ENCODE data around the gene IMMP2L. TPM values are rescaled to one million over a fixed set of nuclear protein-coding genes. Genes with fewer than 3 reads are reported as not detected.

IMMP2L gene
- total RNA-seq, 1 experiment from 2014 or later = 8.8 TPM

DNA sequence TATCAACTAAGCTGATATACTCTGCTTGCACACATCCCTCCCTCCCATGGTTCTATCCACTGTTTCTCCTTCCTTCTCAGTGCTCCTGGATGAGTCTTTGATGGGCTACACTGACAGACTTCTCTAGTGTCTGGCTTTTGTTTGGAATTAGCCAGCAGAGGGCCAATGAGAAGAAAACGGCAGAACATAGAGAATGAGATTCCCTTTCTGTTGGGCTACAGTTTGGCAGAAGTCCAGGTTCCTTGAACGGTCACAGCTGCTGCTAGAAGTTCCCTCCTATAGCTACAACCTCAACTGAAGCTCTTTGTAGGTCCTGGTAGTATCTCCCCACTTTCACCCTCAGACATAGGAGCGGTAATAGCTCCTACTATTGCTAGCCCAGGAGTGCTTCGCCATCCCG lies 722.4 kb downstream of the IMMP2L start:
- intact Hi-C loops (cut with micrococcal nuclease; ENCODE audit: unreplicated experiment) (no loop called here), in situ Hi-C loops (cut with HindIII; ENCODE audit: low pct_unique_long_range_greater_than_20kb, low sequenced_read_pairs) (no loop called here)
- H3K27me3 ChIP-seq (ENCODE audit: control insufficient read depth, insufficient read depth, low read length) = no peaks in the 10 kb centered on the region
- TF ChIP-seq, protein P1, sequence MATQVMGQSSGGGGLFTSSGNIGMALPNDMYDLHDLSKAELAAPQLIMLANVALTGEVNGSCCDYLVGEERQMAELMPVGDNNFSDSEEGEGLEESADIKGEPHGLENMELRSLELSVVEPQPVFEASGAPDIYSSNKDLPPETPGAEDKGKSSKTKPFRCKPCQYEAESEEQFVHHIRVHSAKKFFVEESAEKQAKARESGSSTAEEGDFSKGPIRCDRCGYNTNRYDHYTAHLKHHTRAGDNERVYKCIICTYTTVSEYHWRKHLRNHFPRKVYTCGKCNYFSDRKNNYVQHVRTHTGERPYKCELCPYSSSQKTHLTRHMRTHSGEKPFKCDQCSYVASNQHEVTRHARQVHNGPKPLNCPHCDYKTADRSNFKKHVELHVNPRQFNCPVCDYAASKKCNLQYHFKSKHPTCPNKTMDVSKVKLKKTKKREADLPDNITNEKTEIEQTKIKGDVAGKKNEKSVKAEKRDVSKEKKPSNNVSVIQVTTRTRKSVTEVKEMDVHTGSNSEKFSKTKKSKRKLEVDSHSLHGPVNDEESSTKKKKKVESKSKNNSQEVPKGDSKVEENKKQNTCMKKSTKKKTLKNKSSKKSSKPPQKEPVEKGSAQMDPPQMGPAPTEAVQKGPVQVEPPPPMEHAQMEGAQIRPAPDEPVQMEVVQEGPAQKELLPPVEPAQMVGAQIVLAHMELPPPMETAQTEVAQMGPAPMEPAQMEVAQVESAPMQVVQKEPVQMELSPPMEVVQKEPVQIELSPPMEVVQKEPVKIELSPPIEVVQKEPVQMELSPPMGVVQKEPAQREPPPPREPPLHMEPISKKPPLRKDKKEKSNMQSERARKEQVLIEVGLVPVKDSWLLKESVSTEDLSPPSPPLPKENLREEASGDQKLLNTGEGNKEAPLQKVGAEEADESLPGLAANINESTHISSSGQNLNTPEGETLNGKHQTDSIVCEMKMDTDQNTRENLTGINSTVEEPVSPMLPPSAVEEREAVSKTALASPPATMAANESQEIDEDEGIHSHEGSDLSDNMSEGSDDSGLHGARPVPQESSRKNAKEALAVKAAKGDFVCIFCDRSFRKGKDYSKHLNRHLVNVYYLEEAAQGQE (IDR thresholded peaks at IDR 0.05; ENCODE audit: insufficient read depth in 1 of 2, low read depth in 2 of 2, low read length in 1 of 2) = no peak
- TF ChIP-seq TCF7L2 (IDR thresholded peaks at IDR 0.05; ENCODE audit: low read depth, low read length) = no peak
- TF ChIP-seq, protein P2, sequence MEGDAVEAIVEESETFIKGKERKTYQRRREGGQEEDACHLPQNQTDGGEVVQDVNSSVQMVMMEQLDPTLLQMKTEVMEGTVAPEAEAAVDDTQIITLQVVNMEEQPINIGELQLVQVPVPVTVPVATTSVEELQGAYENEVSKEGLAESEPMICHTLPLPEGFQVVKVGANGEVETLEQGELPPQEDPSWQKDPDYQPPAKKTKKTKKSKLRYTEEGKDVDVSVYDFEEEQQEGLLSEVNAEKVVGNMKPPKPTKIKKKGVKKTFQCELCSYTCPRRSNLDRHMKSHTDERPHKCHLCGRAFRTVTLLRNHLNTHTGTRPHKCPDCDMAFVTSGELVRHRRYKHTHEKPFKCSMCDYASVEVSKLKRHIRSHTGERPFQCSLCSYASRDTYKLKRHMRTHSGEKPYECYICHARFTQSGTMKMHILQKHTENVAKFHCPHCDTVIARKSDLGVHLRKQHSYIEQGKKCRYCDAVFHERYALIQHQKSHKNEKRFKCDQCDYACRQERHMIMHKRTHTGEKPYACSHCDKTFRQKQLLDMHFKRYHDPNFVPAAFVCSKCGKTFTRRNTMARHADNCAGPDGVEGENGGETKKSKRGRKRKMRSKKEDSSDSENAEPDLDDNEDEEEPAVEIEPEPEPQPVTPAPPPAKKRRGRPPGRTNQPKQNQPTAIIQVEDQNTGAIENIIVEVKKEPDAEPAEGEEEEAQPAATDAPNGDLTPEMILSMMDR (IDR thresholded peaks at IDR 0.05) = no peak
- H3K9me3 ChIP-seq (ENCODE audit: control insufficient read depth, insufficient read depth, low read depth, low read length) = no peaks in the 10 kb centered on the region
- H3K4me1 ChIP-seq (ENCODE audit: control insufficient read depth, insufficient read depth, low read length) = no peaks in the 10 kb centered on the region
- no peak for DNase-seq (ENCODE audit: low read depth, low spot score)
- no peaks in the 10 kb centered on the region for H3K36me3 ChIP-seq (ENCODE audit: control insufficient read depth, insufficient read depth, low read length)
- ATAC-seq = no peak
- CTCF ChIA-PET = no interaction called here
- no peak overlapping the region for H3K4me3 ChIP-seq (ENCODE audit: low read depth in 2 of 2, low read length in 2 of 2)
- H3K27ac ChIP-seq (ENCODE audit: low read length) = no peak overlapping the region
- POLR2A ChIA-PET = no interaction called here
- BruUV-seq (replicated peaks) = no TSS peak

DNA sequence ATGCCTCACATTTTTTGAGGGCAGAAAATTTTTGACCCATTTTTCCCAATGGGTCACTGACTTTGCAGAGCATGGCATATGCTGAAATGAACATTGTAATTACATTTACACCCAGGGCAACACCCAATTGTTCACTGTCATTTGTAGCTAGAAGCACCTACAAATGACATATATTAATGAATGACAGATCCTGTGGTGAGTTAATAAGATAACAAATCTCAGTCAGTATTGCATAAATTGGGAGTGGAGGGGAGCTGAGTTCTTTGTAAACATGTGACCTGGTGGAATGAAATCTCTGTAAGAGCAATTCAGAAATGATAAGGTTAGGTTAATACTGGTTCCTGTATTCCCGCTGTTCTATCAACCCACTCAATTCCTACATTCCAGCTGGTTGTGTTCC lies 726.4 kb downstream of the IMMP2L start:
- TF ChIP-seq, protein P1 (IDR thresholded peaks at IDR 0.05; ENCODE audit: insufficient read depth in 1 of 2, low read depth in 2 of 2, low read length in 1 of 2) = no peak
- TF ChIP-seq POLR2AphosphoS5 (IDR thresholded peaks at IDR 0.05; ENCODE audit: low read depth, low read length) = no peak
- no peak for TF ChIP-seq SIN3A (IDR thresholded peaks at IDR 0.05; ENCODE audit: borderline replicate concordance, insufficient read depth, low read depth, low read length)
- TF ChIP-seq TCF7L2 (IDR thresholded peaks at IDR 0.05; ENCODE audit: low read depth, low read length) = no peak
- TF ChIP-seq, protein P2 (IDR thresholded peaks at IDR 0.05) = no peak
- in situ Hi-C loops (cut with HindIII; ENCODE audit: low pct_unique_long_range_greater_than_20kb, low sequenced_read_pairs) = no loop called here
- ChIA-PET POLR2A (no interaction called here), CTCF (no interaction called here)
- no TSS peak for BruUV-seq (replicated peaks)
- no peak overlapping the region for H3K4me3 ChIP-seq (ENCODE audit: low read depth in 2 of 2, low read length in 2 of 2)
- DNase-seq (ENCODE audit: low read depth, low spot score) (no peak), ATAC-seq (no peak)
- H3K27me3 ChIP-seq (ENCODE audit: control insufficient read depth, insufficient read depth, low read length) = no peaks in the 10 kb centered on the region
- no peak overlapping the region for H3K27ac ChIP-seq (ENCODE audit: low read length)
- H3K36me3 ChIP-seq (ENCODE audit: control insufficient read depth, insufficient read depth, low read length) = no peaks in the 10 kb centered on the region
- no peaks in the 10 kb centered on the region for H3K4me1 ChIP-seq (ENCODE audit: control insufficient read depth, insufficient read depth, low read length)
- H3K9me3 ChIP-seq (ENCODE audit: control insufficient read depth, insufficient read depth, low read depth, low read length) = no peaks in the 10 kb centered on the region
- intact Hi-C loops (cut with micrococcal nuclease; ENCODE audit: unreplicated experiment) = no loop called here
